D341Med (cell line): ENCODE results near the gene FAM181A.

Source experiments
- DNase-seq: peaks from one replicate; pipeline ENCODE4 v3.0.0; 2012; ENCODE audit warnings: low spot score

FAM181A gene

GRCh38 chr14:93926873-93927799 is at the start of gene FAM181A:
Gene FAM181A (plus strand): TSS chr14:93927344. CDS start chr14:93928286, 942 bp downstream.
- no peak for DNase-seq

- DNase-seq, result no peak
These were observed 48.9 kb upstream of the FAM181A start for GRCh38 chr14:93878212-93878611.

- DNase-seq, result no peak
These were observed 48.3 kb upstream of the FAM181A start for GRCh38 chr14:93878871-93879270.

- no peak for DNase-seq
These were observed 47.7 kb upstream of the FAM181A start for GRCh38 chr14:93879362-93879983.

- no peak for DNase-seq
These were observed 46.9 kb upstream of the FAM181A start for GRCh38 chr14:93880021-93880820.

GRCh38 chr14:93884950-93885349 is 42.2 kb upstream of the FAM181A start:
- no peak for DNase-seq

- no peak for DNase-seq
These were observed 38.1 kb upstream of the FAM181A start for GRCh38 chr14:93888995-93889394.

GRCh38 chr14:93889739-93890483 is 37.2 kb upstream of the FAM181A start:
- DNase-seq, result no peak

- no peak for DNase-seq
These were observed 35.2 kb upstream of the FAM181A start for GRCh38 chr14:93891756-93892504.

- DNase-seq, result no peak
These were observed 34.7 kb upstream of the FAM181A start for GRCh38 chr14:93892505-93892839.

- peak; percentile 85 for DNase-seq
These were observed 34.1 kb upstream of the FAM181A start for GRCh38 chr14:93892923-93893558.

GRCh38 chr14:93893661-93894261 is 33.4 kb upstream of the FAM181A start:
- DNase-seq, result no peak

GRCh38 chr14:93895023-93895604 is 32.0 kb upstream of the FAM181A start:
- DNase-seq, result peak; percentile 48

- DNase-seq, result no peak
These were observed 29.7 kb upstream of the FAM181A start for GRCh38 chr14:93897476-93897845.

GRCh38 chr14:93898081-93898611 is 29.0 kb upstream of the FAM181A start:
- DNase-seq, result no peak

GRCh38 chr14:93898731-93899130 is 28.4 kb upstream of the FAM181A start:
- DNase-seq, result no peak

GRCh38 chr14:93901813-93902212 is 25.3 kb upstream of the FAM181A start:
- DNase-seq, result no peak

- DNase-seq, result no peak
These were observed 24.4 kb upstream of the FAM181A start for GRCh38 chr14:93902619-93903307.
